Left ventricle myocardium inferior (tissue), 1 donor: ENCODE measurements around the gene ARHGEF10L. TPM values are rescaled to one million over a fixed set of nuclear protein-coding genes. Genes with fewer than 3 reads are reported as not detected.

Experiments used
- DNase-seq: peaks from one replicate; pipeline ENCODE4 v3.0.0-alpha.2; 2020
- H3K27ac ChIP-seq: fragments of 200-600 bp; replicated peaks from 2 replicates; pipeline ENCODE4 v1.8.0; 2021
- H3K27me3 ChIP-seq: fragments of 200-600 bp; 2 replicates; pipeline ENCODE4 v1.8.0; 2021; ENCODE audit warnings: low read depth
- H3K36me3 ChIP-seq: fragments of 200-600 bp; 2 replicates; pipeline ENCODE4 v1.8.0; 2021
- H3K4me1 ChIP-seq: fragments of 200-600 bp; 2 replicates; pipeline ENCODE4 v1.8.0; 2021
- H3K4me3 ChIP-seq: fragments of 200-600 bp; 2 replicates; pipeline ENCODE4 v1.8.0; 2021; ENCODE audit warnings: mild to moderate bottlenecking, moderate library complexity
- H3K9me3 ChIP-seq: fragments of 200-600 bp; replicated peaks from 2 replicates; pipeline ENCODE4 v1.8.0; 2021
- intact Hi-C: fragments of 100-400 bp; cut with micrococcal nuclease; formaldehyde crosslinking; loops from one replicate; pipeline ENCODE4 v1.11.0; 2022
- total RNA-seq: library from RNA; stranded (reverse); fragmentation: NEBNext Ultra II Directional; extraction: Animal tissue kit (Norgen Biotek cat#: 25700); gene quantifications from one replicate; pipeline ENCODE4 v1.2.1, GENCODE V29; 2021
- TF ChIP-seq, protein P1 (sequence below): fragments of 200-600 bp; IDR thresholded peaks from 2 replicates; pipeline ENCODE4 v1.8.0; 2021; ENCODE audit warnings: antibody characterized with exemption, mild to moderate bottlenecking, borderline replicate concordance
- donor health status: DM: no; HTN: yes; CAD: no; lungs with severe emphysema.

ARHGEF10L gene
- total RNA-seq, 1 donor from 2014 or later, result 59.1 TPM

DNA sequence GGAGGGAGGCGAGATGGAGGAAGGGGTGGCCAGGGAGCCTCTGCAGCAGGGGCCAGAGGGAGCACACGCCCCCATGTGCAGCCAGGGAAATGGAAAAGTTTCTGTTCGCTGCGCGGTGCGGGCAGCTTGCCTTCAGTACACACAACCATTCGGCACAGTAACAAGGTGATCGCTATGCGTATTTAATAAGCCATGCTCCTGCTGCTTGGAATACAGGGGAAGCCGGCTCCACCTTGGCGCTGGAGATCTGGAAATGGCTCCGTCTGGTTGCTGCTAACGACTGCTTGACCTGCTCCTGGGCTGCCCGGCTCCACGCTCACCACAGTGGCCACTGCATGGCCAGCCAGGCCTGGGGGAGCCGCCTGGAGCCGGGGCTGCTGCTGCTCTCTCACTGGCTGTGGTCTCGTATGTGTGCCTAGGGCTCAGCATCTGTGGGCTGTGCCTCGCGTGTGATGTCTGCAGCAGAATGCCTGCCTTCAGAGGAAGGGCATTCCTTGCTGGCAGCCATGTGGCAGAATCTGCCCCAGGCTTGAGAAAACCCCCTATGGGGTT, 129.2 kb downstream of the ARHGEF10L start:
- H3K27me3 ChIP-seq, result no peaks in the 10 kb centered on the region
- TF ChIP-seq, protein P1, sequence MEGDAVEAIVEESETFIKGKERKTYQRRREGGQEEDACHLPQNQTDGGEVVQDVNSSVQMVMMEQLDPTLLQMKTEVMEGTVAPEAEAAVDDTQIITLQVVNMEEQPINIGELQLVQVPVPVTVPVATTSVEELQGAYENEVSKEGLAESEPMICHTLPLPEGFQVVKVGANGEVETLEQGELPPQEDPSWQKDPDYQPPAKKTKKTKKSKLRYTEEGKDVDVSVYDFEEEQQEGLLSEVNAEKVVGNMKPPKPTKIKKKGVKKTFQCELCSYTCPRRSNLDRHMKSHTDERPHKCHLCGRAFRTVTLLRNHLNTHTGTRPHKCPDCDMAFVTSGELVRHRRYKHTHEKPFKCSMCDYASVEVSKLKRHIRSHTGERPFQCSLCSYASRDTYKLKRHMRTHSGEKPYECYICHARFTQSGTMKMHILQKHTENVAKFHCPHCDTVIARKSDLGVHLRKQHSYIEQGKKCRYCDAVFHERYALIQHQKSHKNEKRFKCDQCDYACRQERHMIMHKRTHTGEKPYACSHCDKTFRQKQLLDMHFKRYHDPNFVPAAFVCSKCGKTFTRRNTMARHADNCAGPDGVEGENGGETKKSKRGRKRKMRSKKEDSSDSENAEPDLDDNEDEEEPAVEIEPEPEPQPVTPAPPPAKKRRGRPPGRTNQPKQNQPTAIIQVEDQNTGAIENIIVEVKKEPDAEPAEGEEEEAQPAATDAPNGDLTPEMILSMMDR, result no peak
- no peak overlapping the region for H3K27ac ChIP-seq
- DNase-seq, result no peak
- no peak overlapping the region for H3K4me3 ChIP-seq
- intact Hi-C loops, result no loop called here
- H3K9me3 ChIP-seq, result no peaks in the 10 kb centered on the region
- H3K36me3 ChIP-seq, result peaks cover 39% of the 10 kb centered on the region
- peaks cover 52% of the 10 kb centered on the region for H3K4me1 ChIP-seq

DNA sequence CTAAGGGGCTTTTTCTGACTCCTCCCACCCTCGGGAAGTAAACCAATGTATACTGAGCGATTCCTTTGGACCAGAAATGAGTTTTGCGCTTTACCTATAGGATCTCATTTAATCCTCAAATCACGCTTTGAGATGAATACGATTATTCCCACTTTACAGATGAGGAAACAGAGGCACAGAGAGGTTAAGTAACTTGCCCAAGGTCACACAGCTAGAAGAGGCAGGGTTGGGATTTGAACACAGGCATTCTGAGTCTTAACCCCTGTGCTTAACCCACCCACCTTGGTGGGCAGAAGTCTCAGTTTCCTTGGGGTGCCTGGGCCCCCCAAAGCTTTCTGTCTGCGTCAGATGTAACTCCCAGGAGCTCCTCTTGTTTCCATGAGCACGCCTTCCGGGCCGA, 129.8 kb downstream of the ARHGEF10L start:
- intact Hi-C loops, result no loop called here
- Histone ChIP-seq H3K9me3 (no peaks in the 10 kb centered on the region), H3K27me3 (no peaks in the 10 kb centered on the region), H3K4me3 (no peak overlapping the region), H3K36me3 (peaks cover 35% of the 10 kb centered on the region), H3K4me1 (peaks cover 58% of the 10 kb centered on the region), H3K27ac (peak overlapping the region; percentile 8)
- DNase-seq, result no peak
- TF ChIP-seq, protein P1, result no peak

DNA sequence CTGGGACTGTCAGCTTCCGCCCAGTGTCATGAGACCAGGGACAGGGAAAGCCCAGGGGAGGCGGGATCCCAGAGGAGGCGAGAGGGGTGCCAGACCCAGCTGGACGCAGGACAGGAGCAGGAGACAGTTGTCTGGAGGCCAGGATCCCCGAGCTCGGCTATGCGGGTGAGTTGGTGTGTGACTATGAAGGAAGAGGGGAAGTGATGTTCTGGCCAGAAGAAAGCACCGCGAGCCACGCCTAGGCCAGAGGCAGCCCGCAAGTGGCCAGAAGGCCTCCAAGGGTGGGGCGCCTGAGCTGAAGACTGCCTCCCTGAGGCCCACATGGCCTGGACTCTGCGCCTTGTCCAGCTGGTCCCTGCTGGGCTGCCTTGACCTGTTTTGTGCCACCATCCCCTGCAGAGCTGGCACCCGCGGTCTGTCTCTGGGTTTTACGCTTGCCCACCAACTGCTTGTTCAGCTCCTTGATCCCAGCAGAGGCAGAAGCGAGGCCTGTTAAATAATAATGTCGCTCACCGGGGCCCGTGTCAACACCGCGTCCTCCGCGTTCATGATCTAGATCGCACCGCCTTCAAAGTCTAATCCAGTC, 130.5 kb downstream of the ARHGEF10L start:
- Histone ChIP-seq H3K9me3 (no peaks in the 10 kb centered on the region), H3K4me3 (no peak overlapping the region), H3K4me1 (peaks cover 64% of the 10 kb centered on the region), H3K27me3 (no peaks in the 10 kb centered on the region), H3K27ac (peak overlapping the region; percentile 8), H3K36me3 (peaks cover 28% of the 10 kb centered on the region)
- TF ChIP-seq, protein P1, result no peak
- peak; percentile 55 for DNase-seq
- intact Hi-C loops, result no loop called here

DNA sequence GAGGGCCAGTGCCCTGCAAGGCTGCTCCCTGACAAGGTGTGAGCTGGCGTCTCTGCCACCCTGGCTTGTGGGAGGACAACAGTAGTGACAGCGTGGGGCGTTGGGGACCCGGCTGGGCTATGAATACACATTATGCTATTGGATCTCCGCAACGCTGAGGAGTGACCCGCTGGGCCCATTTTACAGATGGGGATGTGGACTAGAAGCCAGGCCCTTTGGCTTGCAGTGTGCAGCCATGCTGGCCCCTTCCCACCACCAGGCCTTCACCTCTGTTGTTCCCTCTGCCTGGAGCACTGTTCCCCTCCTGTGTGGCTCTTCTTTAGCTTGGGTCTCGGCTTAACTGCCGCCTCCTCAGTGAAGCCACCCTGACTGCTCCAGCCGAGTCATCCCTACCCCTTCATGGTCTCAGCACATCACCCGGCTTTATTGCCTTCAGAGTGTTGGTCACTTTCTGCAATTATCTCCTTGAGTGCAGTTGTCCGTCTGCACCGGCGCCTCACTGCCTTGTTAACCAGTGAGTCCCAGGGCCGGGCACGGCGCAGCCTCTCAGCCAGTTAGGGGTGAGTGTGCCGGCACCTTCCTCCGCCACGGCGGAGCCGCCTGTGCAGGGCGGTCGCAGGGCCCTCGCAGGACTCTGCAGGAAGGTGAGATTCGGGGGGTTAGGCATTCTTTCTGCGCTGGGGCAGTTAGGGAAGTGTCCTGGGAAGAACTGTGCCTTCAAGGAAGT, 131.3 kb downstream of the ARHGEF10L start:
- peaks cover 63% of the 10 kb centered on the region for H3K4me1 ChIP-seq
- no peak for DNase-seq
- no peak overlapping the region for H3K27ac ChIP-seq
- no peak overlapping the region for H3K4me3 ChIP-seq
- intact Hi-C loops, result no loop called here
- TF ChIP-seq, protein P1, result no peak
- no peaks in the 10 kb centered on the region for H3K27me3 ChIP-seq
- H3K36me3 ChIP-seq, result peaks cover 20% of the 10 kb centered on the region
- no peaks in the 10 kb centered on the region for H3K9me3 ChIP-seq

DNA sequence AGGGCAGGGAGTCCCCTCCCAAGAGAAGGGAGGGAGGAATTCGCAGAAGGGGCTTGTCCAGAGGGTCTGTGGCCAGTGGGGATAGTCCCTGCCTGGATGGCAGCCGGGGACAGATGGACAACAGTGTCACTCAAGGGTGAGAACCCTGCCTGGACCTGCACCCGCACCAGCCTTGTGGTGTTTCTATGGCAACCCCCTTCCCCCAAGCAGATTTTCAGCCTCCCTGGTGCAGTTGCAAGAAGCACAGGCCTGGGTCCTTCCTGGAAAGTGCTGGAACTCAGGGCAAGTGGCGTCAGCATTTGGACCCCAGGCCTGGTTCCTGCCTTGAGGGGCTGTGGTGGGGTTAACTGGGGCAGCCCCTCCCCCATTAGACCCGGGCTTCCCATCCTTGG, 131.8 kb downstream of the ARHGEF10L start:
- Histone ChIP-seq H3K9me3 (no peaks in the 10 kb centered on the region), H3K4me3 (no peak overlapping the region), H3K27ac (no peak overlapping the region), H3K27me3 (no peaks in the 10 kb centered on the region), H3K4me1 (peaks cover 60% of the 10 kb centered on the region), H3K36me3 (peaks cover 15% of the 10 kb centered on the region)
- TF ChIP-seq, protein P1, result no peak
- no peak for DNase-seq
- intact Hi-C loops, result no loop called here
